HG03354 (cell line): ENCODE data around the gene DNAJC3.
A peak's percentile ranks its signal among the peaks of the same experiment; 100 is the strongest.

Source experiments
- ATAC-seq: cut with Tn5 transposase; IDR thresholded peaks from one replicate; pipeline ENCODE4 v1.9.1; 2021; ENCODE audit warnings: mild to moderate bottlenecking; ENCODE audit not compliant: unreplicated experiment, poor library complexity, severe bottlenecking

Gene DNAJC3

DNA sequence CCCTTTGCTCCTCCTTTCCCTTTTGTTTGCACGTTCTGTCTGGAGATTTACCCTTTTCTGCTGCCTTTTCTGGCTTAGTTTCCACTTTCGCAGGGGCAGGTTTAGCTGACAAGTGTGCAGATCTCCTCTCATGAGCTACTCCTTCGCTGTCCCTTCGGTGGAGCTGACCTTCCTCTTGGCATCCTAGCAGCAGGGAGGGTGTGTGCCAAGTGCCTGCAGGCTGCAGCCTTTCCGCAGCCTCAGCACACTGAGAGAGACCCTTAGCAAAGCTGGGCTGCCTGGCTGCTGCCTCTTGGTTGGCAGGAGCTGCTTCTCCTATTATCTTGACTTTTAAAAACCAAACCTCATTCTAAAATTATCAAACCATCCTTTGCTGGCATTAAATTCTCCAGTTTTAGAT, 132.5 kb downstream of the DNAJC3 start:
- ATAC-seq: no peak

DNA sequence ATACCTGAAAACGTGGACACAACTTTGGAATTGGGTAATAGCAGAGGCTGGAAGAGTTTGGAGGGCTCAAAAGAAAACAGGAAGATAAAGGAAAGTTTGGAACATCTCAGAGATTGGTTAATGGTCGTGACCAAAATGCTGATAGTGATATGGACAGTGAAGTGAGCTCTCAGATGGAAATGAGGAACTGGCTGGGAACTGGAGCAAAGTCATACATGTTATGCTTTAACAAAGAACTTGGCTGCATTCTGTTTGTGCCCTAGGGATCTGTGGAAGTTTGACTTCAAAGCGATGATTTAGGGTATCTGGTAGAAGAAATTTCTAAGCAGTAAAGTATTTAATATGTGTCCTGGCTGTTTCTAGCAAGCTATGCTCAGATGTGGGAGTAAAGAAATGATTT, 136.2 kb downstream of the DNAJC3 start:
- no peak for ATAC-seq

DNA sequence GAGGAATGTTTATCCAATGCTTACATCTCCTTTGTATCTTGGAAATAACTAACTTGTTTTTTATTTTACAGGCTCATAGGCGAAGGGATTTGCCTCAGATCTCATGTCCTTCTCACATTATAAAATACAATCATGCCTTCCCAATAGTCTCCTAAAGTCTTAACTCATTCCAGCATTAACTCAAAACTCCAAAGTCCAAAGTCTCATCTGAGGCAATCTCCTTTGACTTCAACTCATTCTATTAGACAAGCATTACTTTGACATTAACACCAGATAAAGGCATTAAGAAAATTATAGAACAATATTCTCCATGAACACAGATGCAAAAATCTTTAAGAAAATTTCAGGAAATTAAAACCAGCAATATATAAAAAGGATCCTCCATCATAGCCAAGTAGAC, 137.6 kb downstream of the DNAJC3 start:
- no peak for ATAC-seq

DNA sequence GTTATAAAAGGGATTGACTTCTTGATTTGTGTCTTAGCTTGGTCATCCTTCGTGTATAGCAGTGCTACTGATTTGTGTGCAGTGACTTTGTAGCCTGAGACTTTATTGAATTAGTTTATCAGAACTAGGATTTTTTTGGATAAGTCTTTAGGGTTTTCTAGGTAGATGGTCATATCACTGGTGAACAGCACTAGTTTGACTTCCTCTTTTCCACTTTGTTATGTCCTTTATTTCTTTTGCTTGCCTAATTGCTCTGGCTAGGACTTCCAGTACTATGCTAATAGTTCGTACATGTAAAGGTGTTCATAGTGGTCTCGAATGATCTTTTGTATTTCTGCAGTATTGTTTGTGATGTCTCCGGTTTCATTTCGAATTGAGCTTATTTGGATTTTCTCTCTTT, 145.4 kb downstream of the DNAJC3 start:
- no peak for ATAC-seq

DNA sequence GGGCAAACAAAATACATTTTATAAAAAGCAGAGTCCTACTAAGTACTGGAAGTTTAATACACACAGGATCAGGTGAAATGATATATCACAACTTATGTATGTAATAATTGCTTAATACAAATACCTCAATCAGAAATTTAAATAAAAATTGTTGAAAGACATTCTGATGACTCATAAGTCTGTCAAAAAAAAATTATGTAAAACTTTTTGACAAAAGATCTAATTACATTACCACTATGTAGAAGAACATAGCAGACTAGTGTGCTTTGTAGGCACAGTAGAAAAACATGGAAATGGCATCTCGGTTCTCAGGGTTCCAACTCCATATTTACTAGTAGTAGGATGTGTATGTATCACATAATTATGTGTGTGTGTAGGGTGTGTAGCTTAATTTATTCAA, 156.2 kb downstream of the DNAJC3 start:
- ATAC-seq: no peak

DNA sequence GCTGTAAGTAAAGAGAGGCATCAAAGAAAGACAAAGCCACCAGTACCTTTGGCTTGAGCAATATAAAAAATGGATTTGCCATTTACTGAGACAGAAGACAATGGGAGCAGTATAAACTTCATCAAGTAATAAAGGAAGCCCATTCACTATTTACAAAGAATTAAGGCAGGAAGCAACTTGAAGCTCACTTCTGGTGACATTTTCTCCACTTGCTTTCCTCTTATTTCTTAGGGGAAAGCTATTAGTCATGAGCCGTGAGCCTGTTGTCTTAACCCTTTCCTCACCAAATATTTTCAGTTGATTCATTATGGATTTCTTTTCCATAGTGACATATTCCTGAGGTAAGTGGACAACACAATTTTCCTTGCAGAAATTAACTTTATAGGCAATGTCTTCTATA, 156.8 kb downstream of the DNAJC3 start:
- no peak for ATAC-seq

DNA sequence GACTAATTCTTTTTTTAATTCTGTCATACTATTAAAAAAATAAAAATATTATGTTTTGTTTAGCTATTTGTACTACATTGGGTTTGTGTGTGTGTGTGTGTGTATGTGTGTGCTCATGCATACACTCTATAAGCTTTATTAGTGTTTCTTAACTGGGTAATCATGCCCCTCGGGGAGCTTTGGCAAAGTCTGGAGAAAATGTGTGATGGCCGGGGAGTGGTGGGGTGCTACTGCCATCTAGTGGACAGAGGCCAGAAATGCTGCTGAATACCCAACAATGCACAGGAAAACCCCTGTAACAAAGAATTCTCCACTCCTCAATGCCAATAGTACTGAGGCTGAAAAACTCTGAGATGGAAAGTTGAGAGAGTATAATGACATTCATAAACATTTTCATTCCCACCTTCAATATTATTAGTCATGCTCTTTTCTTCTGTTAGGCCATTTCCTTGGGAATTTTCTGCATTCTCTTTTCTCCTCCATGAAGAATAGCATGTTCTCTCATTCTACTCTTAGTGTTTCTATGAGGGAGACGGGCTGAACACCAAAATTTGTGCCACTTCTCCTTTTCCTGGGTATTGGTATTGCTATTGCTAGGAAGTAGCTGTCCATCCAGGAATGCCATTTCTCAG, 157.3 kb downstream of the DNAJC3 start:
- peak; percentile 91 for ATAC-seq

DNA sequence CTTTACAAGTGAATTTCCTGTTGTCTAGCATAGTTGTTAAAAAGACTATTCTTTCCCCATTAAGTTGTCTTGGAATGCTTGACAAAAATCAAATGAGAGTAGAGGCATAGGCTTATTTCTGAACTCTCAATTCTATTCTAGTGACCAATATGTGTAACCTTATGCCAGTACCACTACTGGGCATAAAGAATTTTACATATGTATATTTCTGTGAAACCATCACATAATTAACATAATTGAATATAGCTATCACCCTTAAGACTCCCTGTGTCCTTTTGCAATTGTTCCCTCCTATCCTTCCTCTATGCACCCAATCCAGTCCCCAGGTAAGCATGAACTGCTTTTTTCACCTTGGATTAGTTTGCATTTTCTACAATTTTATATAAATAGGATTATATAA, 165.0 kb downstream of the DNAJC3 start:
- ATAC-seq: no peak

DNA sequence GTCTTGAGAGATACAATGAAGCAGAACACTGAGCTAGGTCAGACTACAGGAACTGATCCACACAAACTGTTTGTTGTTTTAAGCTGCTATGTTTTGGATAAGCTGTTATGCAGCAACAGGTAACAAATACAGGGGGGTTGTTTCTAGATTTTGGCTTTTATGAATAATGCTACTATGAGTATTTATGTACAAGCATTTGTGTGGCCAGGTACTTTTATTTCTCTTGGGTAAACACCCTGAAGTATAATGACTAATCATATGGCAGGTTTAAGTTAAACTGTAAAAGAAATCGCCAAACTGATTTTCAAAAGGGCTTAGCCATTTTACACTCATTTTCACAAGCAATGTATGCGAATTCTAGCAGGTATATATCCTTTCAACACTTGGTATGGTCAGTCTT, 166.0 kb downstream of the DNAJC3 start:
- ATAC-seq: no peak
